Keratinocyte (primary cell): Measurements from ENCODE around the gene SHD.

Source experiments
- CTCF ChIP-seq, 3 experiments: IDR thresholded peaks in 1 of 3; conservative IDR thresholded peaks in 1 of 3; optimal IDR thresholded peaks in 1 of 3; 2 replicates in 2 of 3; 3 replicates in 1 of 3; pipeline versions ENCODE3 to v1.5.1; 2011; ENCODE audit warnings: low read length in 3 of 3, mild to moderate bottlenecking in 3 of 3, moderate library complexity in 2 of 3, control low read depth in 1 of 3, inconsistent platforms in 1 of 3; ENCODE audit not compliant: insufficient read depth in 2 of 3; ENCODE audit errors: extremely low read depth in 1 of 3
- EZH2 ChIP-seq: IDR thresholded peaks from one replicate; pipeline ENCODE4 v1.6.1; 2012; ENCODE audit warnings: inconsistent platforms, mild to moderate bottlenecking, low read length, moderate library complexity

GRCh38 chr19:4326215-4326836, 47.3 kb downstream of the SHD start:
- no peak for TF ChIP-seq CTCF (optimal IDR thresholded peaks at IDR 0.05 in 1 of 3, IDR thresholded peaks at IDR 0.05 in 1 of 3, conservative IDR thresholded peaks at IDR 0.05 in 1 of 3; ENCODE audit: extremely low read depth in 1 of 3, insufficient read depth in 2 of 3, low read length in 3 of 3)
- no peak for TF ChIP-seq EZH2
